HepG2 (cell line): ENCODE results near the gene KDM2B. TPM values are rescaled to one million over a fixed set of nuclear protein-coding genes. Genes with fewer than 3 reads are reported as not detected.
A peak's percentile ranks its signal among the peaks of the same experiment; 100 is the strongest.

ENCODE experiments used
- ATAC-seq: fragments of 200-7000 bp; cut with Tn5 transposase; 3 replicates; pipeline ENCODE4 v1.9.1; 2020; ENCODE audit warnings: mild to moderate bottlenecking, moderate library complexity
- BruUV-seq: library from RNA; stranded (reverse); fragments of 400-500 nt; replicated peaks from 2 replicates; lab custom pipeline; 2021; lab: Mats Ljungman, UMichigan
- CTCF ChIA-PET: fragments of 300-600 bp; formaldehyde crosslinking; extraction: SDS; loops from one replicate; lab custom pipeline; 2021; ENCODE audit warnings: low total read pairs, inconsistent platforms, low intra/inter-chr PET ratio; lab: Yijun Ruan, JAX
- POLR2A ChIA-PET: fragments of 350-600 bp; sonication (Branson Sonifier 250); formaldehyde crosslinking; loops from one replicate; lab custom pipeline; 2020; ENCODE audit warnings: antibody characterized with exemption, inconsistent platforms; lab: Yijun Ruan, JAX
- DNase-seq: peaks from one replicate; pipeline ENCODE4 v3.0.0-alpha.2; 2015; ENCODE audit warnings: low spot score
- FAIRE-seq: peaks from 3 replicates; lab custom pipeline; 2011; peaks lifted over from hg19 to GRCh38; lab: Jason Lieb, UNC
- H2AFZ ChIP-seq: one replicate; pipeline ENCODE4 v1.6.1; 2011; ENCODE audit warnings: low read length, inconsistent platforms
- H3K27ac ChIP-seq: fragments of 300-600 bp; 3 replicates; pipeline ENCODE4 v1.8.0; 2011; ENCODE audit warnings: mixed run types, mild to moderate bottlenecking, mixed read lengths, low read length, inconsistent platforms; ENCODE audit not compliant: insufficient read depth; ENCODE audit errors: extremely low read length
- H3K27me3 ChIP-seq, 2 experiments: fragments of 200-600 bp in 1 of 2; 2 replicates in 1 of 2; 3 replicates in 1 of 2; pipeline versions ENCODE4 v1.6.0 to v1.8.0; 2011; ENCODE audit warnings: low read length in 2 of 2, mild to moderate bottlenecking in 2 of 2, moderate library complexity in 2 of 2, inconsistent platforms in 1 of 2; ENCODE audit not compliant: insufficient read depth in 2 of 2, control insufficient read depth in 1 of 2
- H3K36me3 ChIP-seq, 2 experiments: fragments of 200-600 bp in 1 of 2; replicated peaks in 1 of 2; 2 replicates in 1 of 2; 3 replicates in 1 of 2; pipeline versions ENCODE4 v1.5.1 to v1.8.0; 2011; ENCODE audit warnings: low read length in 2 of 2, inconsistent platforms in 1 of 2; ENCODE audit not compliant: insufficient read depth in 2 of 2, control insufficient read depth in 1 of 2
- H3K4me1 ChIP-seq: 2 replicates; pipeline ENCODE4 v1.5.1; 2012; ENCODE audit warnings: low read length, inconsistent platforms; ENCODE audit not compliant: insufficient read depth
- H3K4me2 ChIP-seq: 2 replicates; pipeline ENCODE4 v1.6.0; 2011; ENCODE audit warnings: low read depth, low read length, inconsistent platforms
- H3K4me3 ChIP-seq, 3 experiments: fragments of 200-600 bp in 1 of 3; sonication (generic), shearing (Covaris generic) in 1 of 3; replicated peaks in 1 of 3; 2 replicates each; pipeline ENCODE4 v1.5.1; 2011 to 2016; ENCODE audit warnings: low read length in 3 of 3, inconsistent platforms in 2 of 3, low read depth in 2 of 3, mild to moderate bottlenecking in 2 of 3, control low read depth in 1 of 3, mixed read lengths in 1 of 3; ENCODE audit not compliant: insufficient read depth in 1 of 3
- H3K79me2 ChIP-seq: one replicate; pipeline ENCODE4 v1.6.1; 2011; ENCODE audit warnings: low read length, inconsistent platforms; ENCODE audit not compliant: insufficient read depth
- H3K9ac ChIP-seq: 2 replicates; pipeline ENCODE4 v1.6.0; 2011; ENCODE audit warnings: mild to moderate bottlenecking, low read depth, low read length, inconsistent platforms; ENCODE audit not compliant: insufficient read depth
- H3K9me3 ChIP-seq: 2 replicates; pipeline ENCODE4 v1.5.1; 2012; ENCODE audit warnings: mild to moderate bottlenecking, low read length
- H4K20me1 ChIP-seq: 2 replicates; pipeline ENCODE4 v1.6.0; 2011; ENCODE audit warnings: inconsistent platforms, mild to moderate bottlenecking, low read length, moderate library complexity; ENCODE audit not compliant: insufficient read depth
- ASH2L ChIP-seq: fragments of 300-600, 200-600 bp; sonication (generic); IDR thresholded peaks from 2 replicates; pipeline ENCODE4 v1.7.0; 2017; ENCODE audit warnings: low read depth, mild to moderate bottlenecking, moderate library complexity, mixed read lengths, low read length; ENCODE audit not compliant: insufficient read length
- HNRNPH1 ChIP-seq: fragments of 200-400 bp; formaldehyde crosslinking; optimal IDR thresholded peaks from 2 replicates; pipeline ENCODE3; 2017; ENCODE audit warnings: mild to moderate bottlenecking, low read depth, low read length
- HOXA9 ChIP-seq: sonication (generic); formaldehyde crosslinking; IDR thresholded peaks from 2 replicates; pipeline ENCODE4 v1.8.1; 2022; ENCODE audit warnings: missing genetic modification reagents, mild to moderate bottlenecking, moderate library complexity, borderline replicate concordance
- KMT2B ChIP-seq: IDR thresholded peaks from 2 replicates; pipeline ENCODE4 v1.6.1; 2016; ENCODE audit warnings: missing genetic modification reagents, missing compliant biosample characterization
- MEIS1 ChIP-seq: sonication (generic); formaldehyde crosslinking; IDR thresholded peaks from 2 replicates; pipeline ENCODE4 v1.9.0; 2021; ENCODE audit warnings: mild to moderate bottlenecking, missing genetic modification reagents, moderate library complexity, borderline replicate concordance
- NCOA2 ChIP-seq: sonication (generic); formaldehyde crosslinking; IDR thresholded peaks from 2 replicates; pipeline ENCODE4 v1.8.0; 2022; ENCODE audit warnings: inconsistent platforms
- RFX1 ChIP-seq: fragments of 450-650 bp; IDR thresholded peaks from 2 replicates; pipeline ENCODE4 v1.6.1; 2017
- ZBTB20 ChIP-seq: sonication (generic); formaldehyde crosslinking; IDR thresholded peaks from 2 replicates; pipeline ENCODE4 v1.8.1; 2023; ENCODE audit warnings: missing genetic modification reagents, low read depth, mild to moderate bottlenecking, borderline replicate concordance
- ZBTB3 ChIP-seq: sonication (generic); formaldehyde crosslinking; IDR thresholded peaks from 2 replicates; pipeline ENCODE4 v1.4.0; 2020; ENCODE audit warnings: low read depth, mild to moderate bottlenecking, moderate library complexity, missing genetic modification reagents, borderline replicate concordance
- ZFP37 ChIP-seq: sonication (generic); formaldehyde crosslinking; IDR thresholded peaks from 2 replicates; pipeline ENCODE4 v1.4.0; 2020; ENCODE audit warnings: missing genetic modification reagents, borderline replicate concordance
- ZKSCAN1 ChIP-seq: fragments of 150-350 bp; IDR thresholded peaks from 2 replicates; pipeline ENCODE4 v1.6.1; 2014; ENCODE audit warnings: low read length
- ZNF367 ChIP-seq: sonication (generic); formaldehyde crosslinking; IDR thresholded peaks from 2 replicates; pipeline ENCODE4 v1.4.0; 2020; ENCODE audit warnings: missing genetic modification reagents, borderline replicate concordance
- ZNF570 ChIP-seq: sonication (generic); formaldehyde crosslinking; IDR thresholded peaks from 2 replicates; pipeline ENCODE4 v1.4.0; 2020; ENCODE audit warnings: mild to moderate bottlenecking, missing genetic modification reagents, borderline replicate concordance
- ZSCAN21 ChIP-seq: sonication (generic); formaldehyde crosslinking; IDR thresholded peaks from 2 replicates; pipeline ENCODE4 v1.8.0; 2022; ENCODE audit warnings: mild to moderate bottlenecking, missing genetic modification reagents, moderate library complexity, borderline replicate concordance
- WGBS: methylation state at CpG from one replicate; pipeline ENCODE4 v1.1.6; 2017; ENCODE audit warnings: low lambda C conversion rate; 5-methylcytosine and 5-hydroxymethylcytosine counted together
- in situ Hi-C: cut with HindIII; loops from 2 replicates; pipeline ENCODE4 v1.10.0; 2017; ENCODE audit warnings: low pct_unique_long_range_greater_than_20kb; ENCODE audit not compliant: extremely low pct_ligation_motif_present
- intact Hi-C: fragments of 100-400 bp; cut with micrococcal nuclease; formaldehyde crosslinking; loops from one replicate; pipeline ENCODE4 v1.10.0; 2022; ENCODE audit not compliant: unreplicated experiment
- polyA plus RNA-seq, 8 experiments: library from polyadenylated mRNA; depleted of rRNA in 3 of 8; stranded (reverse) in 7 of 8; unstranded in 1 of 8; fragments of >200 nt; fragmentation: Illumina TruSeq in 4 of 8; extraction: Trizol in 4 of 8; gene quantifications; 2 replicates each; pipeline versions ENCODE4 v1.2.1 to v1.2.3, GENCODE V29; 2011 to 2016; ENCODE audit warnings: low read depth in 4 of 8, missing spikeins in 1 of 8, mixed read lengths in 1 of 8; ENCODE audit not compliant: insufficient read depth in 1 of 8
- total RNA-seq, 5 experiments: library from RNA; depleted of rRNA; stranded (reverse); fragments of >200 nt; fragmentation: Illumina TruSeq; extraction: Trizol; gene quantifications; 2 replicates each; pipeline ENCODE4 v1.2.3, GENCODE V29; 2016; ENCODE audit warnings: low read depth in 1 of 5
- TF ChIP-seq, protein P1 (sequence below): sonication (generic); formaldehyde crosslinking; IDR thresholded peaks from 2 replicates; pipeline ENCODE4 v1.5.0; 2020; ENCODE audit warnings: mild to moderate bottlenecking, missing genetic modification reagents, moderate library complexity
- TF ChIP-seq, protein P2 (sequence below): sonication (generic); formaldehyde crosslinking; IDR thresholded peaks from 2 replicates; pipeline ENCODE4 v1.4.0; 2020; ENCODE audit warnings: missing genetic modification reagents, borderline replicate concordance
- TF ChIP-seq, protein P3 (sequence below): sonication (generic); formaldehyde crosslinking; IDR thresholded peaks from 2 replicates; pipeline ENCODE4 v1.4.0; 2020; ENCODE audit warnings: mild to moderate bottlenecking, missing genetic modification reagents
- TF ChIP-seq, protein P4 (sequence below): IDR thresholded peaks from 2 replicates; pipeline ENCODE4 v1.6.1; 2016; ENCODE audit warnings: mild to moderate bottlenecking, missing biosample characterization, missing genetic modification reagents
- TF ChIP-seq, protein P5 (sequence below): sonication (generic); formaldehyde crosslinking; IDR thresholded peaks from 2 replicates; pipeline ENCODE4 v1.4.0; 2020; ENCODE audit warnings: mild to moderate bottlenecking, missing genetic modification reagents

The KDM2B gene
- total and polyA plus RNA-seq, 2 of the 13 experiments (the other 11 are each of a cell fraction or from before 2014, with no cell fraction given): 17.5 to 26.1 TPM

DNA sequence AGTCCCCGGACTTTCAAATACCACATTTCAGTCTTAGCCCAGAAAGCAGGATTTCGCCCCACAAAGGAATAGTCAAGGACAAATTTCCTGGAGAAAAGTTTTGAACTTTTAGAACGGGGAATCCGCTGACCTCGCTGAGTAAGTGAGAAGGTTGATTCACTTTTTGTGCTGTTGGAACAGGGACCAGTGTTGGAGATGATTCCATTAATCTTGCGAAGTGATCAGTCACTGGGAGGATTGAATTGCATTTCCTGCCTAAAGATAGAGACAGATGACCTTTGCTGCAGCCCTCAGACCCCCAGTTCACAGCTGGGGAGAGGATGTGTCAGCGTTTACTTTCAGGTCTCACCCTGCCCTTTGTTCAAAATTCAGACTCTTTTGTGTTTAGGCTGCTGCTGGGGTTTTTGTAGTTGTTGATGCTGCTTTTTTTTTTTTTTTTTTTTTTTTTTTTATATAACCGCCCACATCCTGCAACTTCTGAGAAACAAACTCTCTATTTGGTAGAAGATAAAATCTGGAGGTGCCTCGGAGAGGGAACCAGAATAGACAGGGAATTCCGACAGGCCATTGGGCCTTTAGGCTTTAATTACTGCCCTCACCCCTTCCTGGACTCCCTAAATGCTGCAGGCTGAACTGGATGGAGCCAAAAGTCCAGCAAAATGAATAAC lies 9.8 kb upstream of the KDM2B start:
- H3K9ac ChIP-seq: peak overlapping the region; percentile 81
- FAIRE-seq: no peak
- intact Hi-C loops: no loop called here
- TF ChIP-seq, protein P1, sequence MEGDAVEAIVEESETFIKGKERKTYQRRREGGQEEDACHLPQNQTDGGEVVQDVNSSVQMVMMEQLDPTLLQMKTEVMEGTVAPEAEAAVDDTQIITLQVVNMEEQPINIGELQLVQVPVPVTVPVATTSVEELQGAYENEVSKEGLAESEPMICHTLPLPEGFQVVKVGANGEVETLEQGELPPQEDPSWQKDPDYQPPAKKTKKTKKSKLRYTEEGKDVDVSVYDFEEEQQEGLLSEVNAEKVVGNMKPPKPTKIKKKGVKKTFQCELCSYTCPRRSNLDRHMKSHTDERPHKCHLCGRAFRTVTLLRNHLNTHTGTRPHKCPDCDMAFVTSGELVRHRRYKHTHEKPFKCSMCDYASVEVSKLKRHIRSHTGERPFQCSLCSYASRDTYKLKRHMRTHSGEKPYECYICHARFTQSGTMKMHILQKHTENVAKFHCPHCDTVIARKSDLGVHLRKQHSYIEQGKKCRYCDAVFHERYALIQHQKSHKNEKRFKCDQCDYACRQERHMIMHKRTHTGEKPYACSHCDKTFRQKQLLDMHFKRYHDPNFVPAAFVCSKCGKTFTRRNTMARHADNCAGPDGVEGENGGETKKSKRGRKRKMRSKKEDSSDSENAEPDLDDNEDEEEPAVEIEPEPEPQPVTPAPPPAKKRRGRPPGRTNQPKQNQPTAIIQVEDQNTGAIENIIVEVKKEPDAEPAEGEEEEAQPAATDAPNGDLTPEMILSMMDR (CRISPR knock-in tag): no peak
- TF ChIP-seq MEIS1: no peak
- no peak for TF ChIP-seq ZKSCAN1
- no peak; the same call in 1 of the 2 replicates for TF ChIP-seq KMT2B (CRISPR knock-in tag)
- TF ChIP-seq, protein P2, sequence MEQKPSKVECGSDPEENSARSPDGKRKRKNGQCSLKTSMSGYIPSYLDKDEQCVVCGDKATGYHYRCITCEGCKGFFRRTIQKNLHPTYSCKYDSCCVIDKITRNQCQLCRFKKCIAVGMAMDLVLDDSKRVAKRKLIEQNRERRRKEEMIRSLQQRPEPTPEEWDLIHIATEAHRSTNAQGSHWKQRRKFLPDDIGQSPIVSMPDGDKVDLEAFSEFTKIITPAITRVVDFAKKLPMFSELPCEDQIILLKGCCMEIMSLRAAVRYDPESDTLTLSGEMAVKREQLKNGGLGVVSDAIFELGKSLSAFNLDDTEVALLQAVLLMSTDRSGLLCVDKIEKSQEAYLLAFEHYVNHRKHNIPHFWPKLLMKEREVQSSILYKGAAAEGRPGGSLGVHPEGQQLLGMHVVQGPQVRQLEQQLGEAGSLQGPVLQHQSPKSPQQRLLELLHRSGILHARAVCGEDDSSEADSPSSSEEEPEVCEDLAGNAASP: no peak
- TF ChIP-seq ASH2L: peak; percentile 74
- TF ChIP-seq, protein P3, sequence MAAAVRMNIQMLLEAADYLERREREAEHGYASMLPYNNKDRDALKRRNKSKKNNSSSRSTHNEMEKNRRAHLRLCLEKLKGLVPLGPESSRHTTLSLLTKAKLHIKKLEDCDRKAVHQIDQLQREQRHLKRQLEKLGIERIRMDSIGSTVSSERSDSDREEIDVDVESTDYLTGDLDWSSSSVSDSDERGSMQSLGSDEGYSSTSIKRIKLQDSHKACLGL (CRISPR knock-in tag): no peak
- TF ChIP-seq, protein P4, sequence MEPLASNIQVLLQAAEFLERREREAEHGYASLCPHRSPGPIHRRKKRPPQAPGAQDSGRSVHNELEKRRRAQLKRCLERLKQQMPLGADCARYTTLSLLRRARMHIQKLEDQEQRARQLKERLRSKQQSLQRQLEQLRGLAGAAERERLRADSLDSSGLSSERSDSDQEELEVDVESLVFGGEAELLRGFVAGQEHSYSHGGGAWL (CRISPR knock-in tag): no peak
- no peak for TF ChIP-seq HOXA9
- TF ChIP-seq ZNF570 (CRISPR knock-in tag): no peak
- TF ChIP-seq ZFP37 (CRISPR knock-in tag): no peak
- no peak for TF ChIP-seq HNRNPH1
- TF ChIP-seq NCOA2: no peak
- TF ChIP-seq ZSCAN21 (CRISPR knock-in tag): no peak
- no peak for TF ChIP-seq ZNF367 (CRISPR knock-in tag)
- TF ChIP-seq ZBTB3: no peak
- no peak for TF ChIP-seq ZBTB20 (CRISPR knock-in tag)
- no peak for TF ChIP-seq RFX1
- TF ChIP-seq, protein P5, sequence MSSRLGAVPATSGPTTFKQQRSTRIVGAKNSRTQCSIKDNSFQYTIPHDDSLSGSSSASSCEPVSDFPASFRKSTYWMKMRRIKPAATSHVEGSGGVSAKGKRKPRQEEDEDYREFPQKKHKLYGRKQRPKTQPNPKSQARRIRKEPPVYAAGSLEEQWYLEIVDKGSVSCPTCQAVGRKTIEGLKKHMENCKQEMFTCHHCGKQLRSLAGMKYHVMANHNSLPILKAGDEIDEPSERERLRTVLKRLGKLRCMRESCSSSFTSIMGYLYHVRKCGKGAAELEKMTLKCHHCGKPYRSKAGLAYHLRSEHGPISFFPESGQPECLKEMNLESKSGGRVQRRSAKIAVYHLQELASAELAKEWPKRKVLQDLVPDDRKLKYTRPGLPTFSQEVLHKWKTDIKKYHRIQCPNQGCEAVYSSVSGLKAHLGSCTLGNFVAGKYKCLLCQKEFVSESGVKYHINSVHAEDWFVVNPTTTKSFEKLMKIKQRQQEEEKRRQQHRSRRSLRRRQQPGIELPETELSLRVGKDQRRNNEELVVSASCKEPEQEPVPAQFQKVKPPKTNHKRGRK: no peak

More for the DNA sequence above, 9.8 kb upstream of the KDM2B start:
- Histone ChIP-seq H3K4me1 (peaks cover 31% of the 10 kb centered on the region), H2AFZ (peak overlapping the region; percentile 99), H4K20me1 (no peaks in the 10 kb centered on the region), H3K9me3 (no peaks in the 10 kb centered on the region), H3K27ac (peak overlapping the region; percentile 90), H3K36me3 (no peaks in the 10 kb centered on the region), H3K79me2 (no peaks in the 10 kb centered on the region), H3K27me3 (no peaks in the 10 kb centered on the region), H3K4me3 (peak overlapping the region; percentile 50 to 69 (median 55)), H3K4me2 (peak overlapping the region; percentile 95)
- in situ Hi-C loops: no loop called here
- POLR2A ChIA-PET: interaction anchor here (0.8 kb wide), 1 partner anchor 10 kb away, joined by 3 read pairs; no protein-coding TSS in a partner anchor
- DNase-seq: peak; percentile 58
- CTCF ChIA-PET: no interaction called here
- BruUV-seq: TSS peak; percentile 58
- peak; percentile 76 for ATAC-seq
- 17% methylated on average over 10 of the region's 10 CpGs for WGBS
